Measurements from ENCODE around the gene TYROBP.

TYROBP gene

DNA sequence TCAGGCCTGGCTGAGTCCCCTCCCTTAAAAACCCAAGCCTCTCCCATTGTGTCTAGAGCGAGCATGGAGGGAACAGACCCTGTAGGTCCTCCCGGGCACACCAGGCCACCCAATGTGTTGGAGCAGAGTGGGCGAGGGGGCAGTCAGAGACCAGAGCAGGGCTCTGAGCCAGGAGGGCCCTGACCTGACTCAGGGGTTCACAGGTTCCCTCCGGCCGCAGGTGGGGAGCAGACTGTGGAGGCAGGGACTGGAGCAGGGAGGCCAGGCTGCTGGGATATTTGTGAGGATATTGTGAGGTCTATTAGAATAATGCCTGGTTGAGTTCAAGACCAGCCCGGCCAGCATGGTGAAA, 1.6 kb upstream of the TYROBP start:
- no peaks in the 10 kb centered on the region for H4K20me1 ChIP-seq (ENCODE audit: low read depth, low read length)
- no peaks in the 10 kb centered on the region for H3K9me2 ChIP-seq (replicated peaks; ENCODE audit: insufficient read depth, low read length)
- peak overlapping the region; percentile 7 for H3K4me2 ChIP-seq (ENCODE audit: low read depth, low read length, poor library complexity, severe bottlenecking)
- H3K79me2 ChIP-seq (ENCODE audit: insufficient read depth, low read length): no peaks in the 10 kb centered on the region
- peak overlapping the region; percentile 8; the same call in 1 of the 2 replicates for H3K9ac ChIP-seq (ENCODE audit: low read length)
- H3F3A ChIP-seq (ENCODE audit: insufficient read depth): peaks cover 15% of the 10 kb centered on the region
- no peaks in the 10 kb centered on the region for H3K36me3 ChIP-seq (ENCODE audit: low read length)
- no peak for TF ChIP-seq EZH2phosphoT487 (conservative IDR thresholded peaks at IDR 0.05; ENCODE audit: low read length)
- TF ChIP-seq, protein P1, sequence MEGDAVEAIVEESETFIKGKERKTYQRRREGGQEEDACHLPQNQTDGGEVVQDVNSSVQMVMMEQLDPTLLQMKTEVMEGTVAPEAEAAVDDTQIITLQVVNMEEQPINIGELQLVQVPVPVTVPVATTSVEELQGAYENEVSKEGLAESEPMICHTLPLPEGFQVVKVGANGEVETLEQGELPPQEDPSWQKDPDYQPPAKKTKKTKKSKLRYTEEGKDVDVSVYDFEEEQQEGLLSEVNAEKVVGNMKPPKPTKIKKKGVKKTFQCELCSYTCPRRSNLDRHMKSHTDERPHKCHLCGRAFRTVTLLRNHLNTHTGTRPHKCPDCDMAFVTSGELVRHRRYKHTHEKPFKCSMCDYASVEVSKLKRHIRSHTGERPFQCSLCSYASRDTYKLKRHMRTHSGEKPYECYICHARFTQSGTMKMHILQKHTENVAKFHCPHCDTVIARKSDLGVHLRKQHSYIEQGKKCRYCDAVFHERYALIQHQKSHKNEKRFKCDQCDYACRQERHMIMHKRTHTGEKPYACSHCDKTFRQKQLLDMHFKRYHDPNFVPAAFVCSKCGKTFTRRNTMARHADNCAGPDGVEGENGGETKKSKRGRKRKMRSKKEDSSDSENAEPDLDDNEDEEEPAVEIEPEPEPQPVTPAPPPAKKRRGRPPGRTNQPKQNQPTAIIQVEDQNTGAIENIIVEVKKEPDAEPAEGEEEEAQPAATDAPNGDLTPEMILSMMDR (IDR thresholded peaks at IDR 0.05; ENCODE audit: insufficient read depth, low read length, poor library complexity, severe bottlenecking): no peak
- H2AFZ ChIP-seq (ENCODE audit: low read depth, low read length, severe bottlenecking): no peak overlapping the region
- no peaks in the 10 kb centered on the region for H3K27me3 ChIP-seq (ENCODE audit: low read length)
- H3K27ac ChIP-seq (ENCODE audit: low read depth, low read length): 0 out of 2 replicates have a peak overlapping the region, but pooled peaks have one; percentile 42
- no peak overlapping the region for H3K4me3 ChIP-seq (ENCODE audit: insufficient read depth, low read length, poor library complexity, severe bottlenecking)
- H3K9me3 ChIP-seq (ENCODE audit: insufficient read depth, low read length): no peaks in the 10 kb centered on the region

DNA sequence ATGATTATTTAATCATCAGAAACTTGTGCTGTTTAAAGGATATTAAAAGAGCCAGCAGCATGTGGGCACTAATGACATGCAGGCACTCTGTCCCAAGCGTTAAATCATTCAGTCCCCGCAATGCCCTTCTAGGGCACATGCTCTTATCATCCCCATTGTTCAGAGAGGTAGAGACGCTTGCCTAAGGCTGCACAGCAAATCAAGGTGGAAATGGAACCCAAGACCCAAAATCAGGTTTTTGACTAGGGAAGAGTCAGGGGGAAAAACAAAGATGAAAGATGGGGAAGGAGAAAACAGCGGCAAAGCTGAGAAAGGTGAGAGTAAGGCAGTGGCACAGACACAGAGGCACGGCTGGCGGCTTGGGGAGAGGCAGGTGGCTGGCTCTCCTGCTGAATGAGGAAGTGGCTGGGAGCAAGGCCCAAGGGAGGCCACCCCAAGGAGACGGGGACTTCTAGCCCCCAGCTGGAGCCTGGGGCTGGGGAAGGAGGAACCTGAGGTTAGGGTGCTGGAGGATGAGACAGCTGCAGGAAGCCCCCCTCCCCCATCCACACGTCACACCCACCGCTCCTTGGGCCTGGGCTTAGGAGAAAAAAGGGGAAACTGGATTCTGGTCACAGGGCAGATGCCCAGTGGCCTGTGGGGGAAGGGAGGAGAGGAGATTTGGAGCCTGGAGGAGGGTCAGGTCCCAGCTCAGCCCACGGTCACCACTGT, 1.0 kb upstream of the TYROBP start:
- Histone ChIP-seq H3K27me3 (ENCODE audit: low read length) (no peaks in the 10 kb centered on the region), H3F3A (ENCODE audit: insufficient read depth) (peaks cover 20% of the 10 kb centered on the region), H3K79me2 (ENCODE audit: insufficient read depth, low read length) (no peaks in the 10 kb centered on the region), H3K9me3 (ENCODE audit: insufficient read depth, low read length) (no peaks in the 10 kb centered on the region), H3K36me3 (ENCODE audit: low read length) (no peaks in the 10 kb centered on the region), H2AFZ (ENCODE audit: low read depth, low read length, severe bottlenecking) (no peak overlapping the region), H3K9me2 (replicated peaks; ENCODE audit: insufficient read depth, low read length) (no peaks in the 10 kb centered on the region), H3K4me3 (ENCODE audit: insufficient read depth, low read length, poor library complexity, severe bottlenecking) (no peak overlapping the region), H3K27ac (ENCODE audit: low read depth, low read length) (peak overlapping the region; percentile 42; the same call in 1 of the 2 replicates), H4K20me1 (ENCODE audit: low read depth, low read length) (no peaks in the 10 kb centered on the region), H3K9ac (ENCODE audit: low read length) (peak overlapping the region; percentile 8; the same call in 1 of the 2 replicates), H3K4me2 (ENCODE audit: low read depth, low read length, poor library complexity, severe bottlenecking) (peak overlapping the region; percentile 7)
- TF ChIP-seq, protein P1 (IDR thresholded peaks at IDR 0.05; ENCODE audit: insufficient read depth, low read length, poor library complexity, severe bottlenecking): no peak
- no peak for TF ChIP-seq EZH2phosphoT487 (conservative IDR thresholded peaks at IDR 0.05; ENCODE audit: low read length)

DNA sequence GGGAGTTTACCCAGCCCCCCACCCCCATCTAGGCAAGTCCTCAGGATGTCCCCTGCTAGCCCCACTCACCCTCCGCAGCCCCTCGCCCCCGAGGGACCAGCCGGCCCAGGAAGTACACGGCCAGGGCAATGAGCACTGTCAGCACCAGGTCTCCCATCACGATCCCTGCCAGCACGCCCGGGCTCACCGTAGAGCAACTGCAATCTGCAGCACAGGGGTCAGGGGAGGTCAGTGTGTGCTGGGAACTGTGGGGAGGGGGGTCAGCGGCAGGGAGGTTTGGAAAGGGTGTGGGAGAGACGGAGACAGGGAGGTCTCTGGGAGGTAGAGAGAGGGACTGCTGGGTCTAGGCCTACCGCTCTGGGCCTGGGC, 734 bp downstream of the TYROBP start:
- H3K36me3 ChIP-seq (ENCODE audit: low read length): no peaks in the 10 kb centered on the region
- H4K20me1 ChIP-seq (ENCODE audit: low read depth, low read length): no peaks in the 10 kb centered on the region
- H3K9me3 ChIP-seq (ENCODE audit: insufficient read depth, low read length): no peaks in the 10 kb centered on the region
- H3F3A ChIP-seq (ENCODE audit: insufficient read depth): peaks cover 32% of the 10 kb centered on the region
- H3K27ac ChIP-seq (ENCODE audit: low read depth, low read length): no peak overlapping the region
- no peaks in the 10 kb centered on the region for H3K79me2 ChIP-seq (ENCODE audit: insufficient read depth, low read length)
- H3K9ac ChIP-seq (ENCODE audit: low read length): no peak overlapping the region
- H3K27me3 ChIP-seq (ENCODE audit: low read length): no peaks in the 10 kb centered on the region
- H2AFZ ChIP-seq (ENCODE audit: low read depth, low read length, severe bottlenecking): no peak overlapping the region
- TF ChIP-seq, protein P1 (IDR thresholded peaks at IDR 0.05; ENCODE audit: insufficient read depth, low read length, poor library complexity, severe bottlenecking): no peak
- TF ChIP-seq EZH2phosphoT487 (conservative IDR thresholded peaks at IDR 0.05; ENCODE audit: low read length): no peak
- no peaks in the 10 kb centered on the region for H3K9me2 ChIP-seq (replicated peaks; ENCODE audit: insufficient read depth, low read length)
- no peak overlapping the region for H3K4me3 ChIP-seq (ENCODE audit: insufficient read depth, low read length, poor library complexity, severe bottlenecking)
- H3K4me2 ChIP-seq (ENCODE audit: low read depth, low read length, poor library complexity, severe bottlenecking): no peak overlapping the region

Measured in SU-DHL-6 (cell line).